GM12873 (cell line): ENCODE data around the gene CDCA7L.

Experiments used
- TF ChIP-seq, protein P1 (sequence below): IDR thresholded peaks from 2 replicates; pipeline ENCODE4 v1.5.1; 2012; ENCODE audit warnings: low read depth, mild to moderate bottlenecking, moderate library complexity, low read length, control low read depth; ENCODE audit not compliant: insufficient read depth; ENCODE audit errors: missing control alignments

CDCA7L gene

GRCh38 chr7:21886396-21886795, 59.3 kb downstream of the CDCA7L start:
- TF ChIP-seq, protein P1, sequence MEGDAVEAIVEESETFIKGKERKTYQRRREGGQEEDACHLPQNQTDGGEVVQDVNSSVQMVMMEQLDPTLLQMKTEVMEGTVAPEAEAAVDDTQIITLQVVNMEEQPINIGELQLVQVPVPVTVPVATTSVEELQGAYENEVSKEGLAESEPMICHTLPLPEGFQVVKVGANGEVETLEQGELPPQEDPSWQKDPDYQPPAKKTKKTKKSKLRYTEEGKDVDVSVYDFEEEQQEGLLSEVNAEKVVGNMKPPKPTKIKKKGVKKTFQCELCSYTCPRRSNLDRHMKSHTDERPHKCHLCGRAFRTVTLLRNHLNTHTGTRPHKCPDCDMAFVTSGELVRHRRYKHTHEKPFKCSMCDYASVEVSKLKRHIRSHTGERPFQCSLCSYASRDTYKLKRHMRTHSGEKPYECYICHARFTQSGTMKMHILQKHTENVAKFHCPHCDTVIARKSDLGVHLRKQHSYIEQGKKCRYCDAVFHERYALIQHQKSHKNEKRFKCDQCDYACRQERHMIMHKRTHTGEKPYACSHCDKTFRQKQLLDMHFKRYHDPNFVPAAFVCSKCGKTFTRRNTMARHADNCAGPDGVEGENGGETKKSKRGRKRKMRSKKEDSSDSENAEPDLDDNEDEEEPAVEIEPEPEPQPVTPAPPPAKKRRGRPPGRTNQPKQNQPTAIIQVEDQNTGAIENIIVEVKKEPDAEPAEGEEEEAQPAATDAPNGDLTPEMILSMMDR: no peak

DNA sequence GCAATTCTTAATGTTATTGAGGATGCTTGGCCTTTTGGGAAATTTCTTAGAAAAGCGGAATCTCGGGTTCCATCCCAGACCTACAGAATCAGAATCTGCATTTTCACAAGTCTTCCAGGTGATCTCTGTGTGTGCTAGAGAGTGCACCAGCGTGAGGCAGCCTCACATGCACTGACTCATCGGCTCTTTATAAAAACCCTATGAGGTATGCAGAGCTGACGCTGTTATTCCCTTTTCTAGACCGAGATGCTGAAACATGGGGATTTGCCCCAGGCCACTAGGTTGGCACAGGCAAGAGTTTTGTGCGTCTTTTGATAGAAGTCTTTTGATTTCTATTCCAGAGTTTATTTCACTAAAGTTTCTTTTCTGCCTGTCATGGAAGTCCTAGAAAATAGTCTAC, 61.2 kb downstream of the CDCA7L start:
- TF ChIP-seq, protein P1: no peak

DNA sequence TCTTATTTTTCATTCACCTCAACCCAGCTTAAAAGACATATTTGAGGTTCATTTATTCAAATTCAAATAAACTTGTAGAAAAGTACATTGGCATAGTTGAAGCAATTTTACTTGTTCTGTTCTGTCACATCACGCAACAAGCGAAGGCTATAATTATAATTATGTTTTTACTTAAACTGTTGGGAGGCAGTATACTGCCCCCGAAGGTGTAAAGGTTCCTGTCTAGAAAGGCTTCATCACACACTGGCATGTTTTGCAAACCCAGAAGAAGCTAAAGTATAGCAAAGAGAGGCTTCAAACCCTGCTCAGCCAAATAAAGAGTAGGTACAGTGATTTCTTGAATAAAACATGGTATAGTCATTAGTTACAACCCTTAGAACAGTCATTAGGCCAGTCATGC, 62.6 kb downstream of the CDCA7L start:
- TF ChIP-seq, protein P1: no peak

DNA sequence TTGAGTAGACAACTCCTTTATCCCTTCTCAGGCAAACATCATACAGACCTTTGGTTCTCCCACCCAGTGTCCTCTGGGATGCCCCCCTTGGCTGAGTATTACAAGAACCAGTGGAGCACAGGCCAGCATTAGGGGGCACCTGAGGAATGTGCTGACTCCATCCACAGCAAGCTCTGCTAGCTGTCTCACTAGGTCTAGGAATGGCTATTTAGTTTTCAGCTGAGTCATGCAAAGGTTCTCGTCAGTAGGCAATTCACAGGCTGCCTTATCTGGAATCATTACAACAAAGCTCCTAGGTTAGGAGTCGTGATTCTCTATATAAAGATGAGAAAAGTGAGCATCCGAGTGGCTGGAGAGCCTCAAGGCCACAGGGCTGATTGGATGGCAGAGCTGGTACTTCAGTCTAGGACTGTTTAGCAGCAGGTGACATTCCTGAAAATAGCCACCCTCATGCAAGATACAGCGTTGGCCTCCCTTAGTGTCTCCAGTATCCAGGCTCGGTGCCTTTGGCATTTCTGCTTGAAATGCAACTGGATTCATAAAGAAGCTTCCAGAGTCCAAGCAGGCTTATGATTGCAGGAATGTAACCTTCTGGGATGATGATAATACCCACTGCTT, 75.8 kb downstream of the CDCA7L start:
- TF ChIP-seq, protein P1: no peak

DNA sequence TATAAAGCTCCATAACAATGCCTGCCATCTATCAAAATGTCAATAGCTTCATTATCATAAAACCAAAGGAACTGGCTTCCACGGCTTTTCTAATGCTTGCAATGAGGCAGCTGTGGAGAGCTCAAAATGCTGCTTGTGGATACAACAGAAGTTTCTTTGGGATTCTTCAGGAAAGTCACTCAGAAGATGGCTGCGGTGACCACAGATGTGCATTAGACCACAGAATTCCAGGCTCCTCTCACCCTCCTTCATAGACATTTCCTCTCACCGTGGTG, 77.2 kb downstream of the CDCA7L start:
- TF ChIP-seq, protein P1: no peak

DNA sequence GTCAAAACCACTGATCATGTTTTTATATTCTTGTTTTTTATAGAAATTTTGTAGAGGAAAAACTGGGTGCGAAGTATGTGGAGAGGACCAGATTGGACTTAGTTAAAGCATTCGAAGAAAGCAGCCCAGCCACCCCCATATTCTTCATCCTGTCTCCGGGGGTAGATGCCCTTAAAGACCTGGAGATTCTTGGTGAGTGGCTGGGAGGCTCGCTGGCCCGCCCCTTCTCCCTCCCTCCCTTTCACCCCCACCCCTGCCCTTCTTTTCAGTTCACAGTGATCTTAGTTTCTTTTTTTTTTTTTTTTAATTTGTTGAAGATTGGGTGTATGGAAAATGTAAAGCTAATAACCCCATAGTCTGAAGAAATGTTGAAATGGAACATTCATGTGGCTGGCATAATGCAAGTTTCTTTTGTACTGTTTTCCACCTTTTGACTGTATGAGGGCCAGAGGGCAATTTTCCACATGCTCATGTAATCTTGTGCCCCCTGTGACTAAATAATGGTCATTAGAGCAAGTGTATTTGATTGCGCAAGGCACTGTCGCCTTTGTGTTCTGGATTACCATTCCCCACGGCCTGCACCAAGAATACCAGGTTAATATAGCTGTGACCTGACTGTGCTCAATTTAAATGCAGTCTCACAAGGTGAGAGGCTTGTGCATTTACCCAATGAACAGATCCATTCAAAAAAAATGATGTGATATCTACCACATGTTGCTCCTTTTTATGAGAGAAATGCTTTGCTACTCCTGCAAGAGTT, 77.7 kb downstream of the CDCA7L start:
- TF ChIP-seq, protein P1: no peak

GRCh38 chr7:21867226-21867625, 78.5 kb downstream of the CDCA7L start:
- TF ChIP-seq, protein P1: no peak
